GM21381 (cell line): ENCODE measurements around the gene GNB4.
A peak's percentile ranks its signal among the peaks of the same experiment; 100 is the strongest.

Source experiments
- ATAC-seq: cut with Tn5 transposase; IDR thresholded peaks from one replicate; pipeline ENCODE4 v1.9.1; 2021; ENCODE audit warnings: mild to moderate bottlenecking, moderate library complexity; ENCODE audit not compliant: unreplicated experiment

Gene GNB4

DNA sequence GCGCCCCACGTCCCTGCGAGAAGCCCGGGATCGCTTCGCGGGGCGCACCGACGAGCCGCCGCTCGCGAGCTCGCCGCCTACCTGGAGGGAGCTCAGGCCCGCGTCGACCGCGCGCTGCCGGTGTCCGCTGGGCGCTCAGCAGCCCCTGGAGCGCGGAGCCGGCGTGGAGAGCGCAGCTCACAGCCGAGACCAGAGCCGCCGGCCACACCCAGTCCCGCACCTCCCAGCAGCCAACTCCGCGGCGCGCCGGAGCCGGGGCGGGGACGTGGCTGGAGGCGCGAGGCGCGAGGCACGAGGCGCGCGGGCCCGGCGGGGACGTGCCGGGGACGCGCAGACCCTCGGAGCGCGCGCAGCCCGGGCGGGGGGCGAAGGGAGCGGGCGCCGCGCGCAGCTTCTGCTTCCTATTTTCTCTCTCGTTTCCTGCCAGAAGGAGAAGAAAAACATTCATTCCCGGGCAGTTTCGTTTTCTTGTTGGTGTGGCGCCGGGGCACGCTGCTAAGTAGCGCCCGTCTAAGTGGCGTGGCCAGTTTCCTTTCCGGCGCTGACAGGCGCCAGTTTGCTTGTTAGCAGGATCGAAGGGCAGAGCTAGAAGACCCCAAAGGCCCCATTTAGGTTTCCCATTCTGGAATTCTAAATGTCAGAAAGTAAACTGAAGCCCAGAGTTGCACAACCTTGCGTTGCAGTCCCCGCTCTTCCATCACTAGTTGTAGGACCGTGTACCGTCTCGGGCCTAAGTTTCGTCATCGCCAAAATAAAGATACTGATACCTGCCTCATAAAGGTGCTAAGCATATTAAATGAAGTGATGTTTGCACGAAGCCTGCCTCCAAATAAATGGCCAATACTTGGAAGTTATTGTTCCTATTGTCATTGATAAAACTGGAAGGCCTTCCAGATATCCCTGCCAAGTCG, at the start of gene GNB4:
Gene GNB4 (minus strand): TSS at position 206 of the 911 bp plus-strand sequence. CDS start 25,270 bp downstream, outside the sequence.
- peak; percentile 82 for ATAC-seq

- no peak for ATAC-seq
Observed at GRCh38 chr3:179495483-179495882, 44.2 kb upstream of the GNB4 start.

DNA sequence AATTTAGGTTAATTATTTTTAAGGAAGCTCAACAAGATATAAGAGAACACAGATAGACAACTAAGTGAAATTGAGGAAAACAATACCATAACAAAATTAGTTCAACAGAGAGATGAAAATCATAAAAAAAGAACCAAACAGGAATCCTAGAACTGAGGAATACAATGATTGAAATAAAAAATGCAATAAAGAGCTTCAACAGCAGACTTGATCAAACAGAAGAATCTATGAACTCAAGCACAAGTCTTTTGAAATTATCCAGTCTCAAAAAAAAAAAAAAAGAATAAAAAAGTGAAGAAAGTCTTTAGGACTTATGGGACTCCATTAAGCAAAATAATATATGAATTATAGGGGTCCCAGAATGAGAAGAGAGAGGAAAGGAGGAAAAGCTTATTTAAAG, 42.0 kb upstream of the GNB4 start:
- no peak for ATAC-seq

GRCh38 chr3:179488213-179488612, 36.9 kb upstream of the GNB4 start:
- ATAC-seq, result no peak

- ATAC-seq, result no peak
Observed at GRCh38 chr3:179486806-179487205, 35.5 kb upstream of the GNB4 start.

GRCh38 chr3:179482857-179483256, 31.6 kb upstream of the GNB4 start:
- ATAC-seq, result no peak

DNA sequence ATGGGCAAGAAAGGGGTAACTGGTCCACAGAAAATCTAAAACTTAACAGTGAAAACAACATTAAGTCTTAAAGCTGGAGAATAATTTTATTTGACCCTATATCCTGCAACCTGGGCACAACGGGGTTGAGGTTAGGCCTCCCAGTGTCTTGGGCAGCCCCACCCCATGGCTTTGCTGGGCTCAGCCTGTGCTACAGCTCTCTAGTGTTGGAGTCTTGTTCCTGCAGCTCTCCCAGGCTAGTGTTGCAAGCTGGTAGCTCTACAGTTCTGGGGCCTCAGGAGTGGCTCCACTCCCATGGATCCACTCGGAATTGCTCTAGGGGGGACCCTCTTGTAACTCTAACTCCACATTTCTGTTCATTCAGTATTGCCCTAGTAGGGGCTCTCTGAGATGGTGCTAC, 24.9 kb upstream of the GNB4 start:
- ATAC-seq, result no peak

DNA sequence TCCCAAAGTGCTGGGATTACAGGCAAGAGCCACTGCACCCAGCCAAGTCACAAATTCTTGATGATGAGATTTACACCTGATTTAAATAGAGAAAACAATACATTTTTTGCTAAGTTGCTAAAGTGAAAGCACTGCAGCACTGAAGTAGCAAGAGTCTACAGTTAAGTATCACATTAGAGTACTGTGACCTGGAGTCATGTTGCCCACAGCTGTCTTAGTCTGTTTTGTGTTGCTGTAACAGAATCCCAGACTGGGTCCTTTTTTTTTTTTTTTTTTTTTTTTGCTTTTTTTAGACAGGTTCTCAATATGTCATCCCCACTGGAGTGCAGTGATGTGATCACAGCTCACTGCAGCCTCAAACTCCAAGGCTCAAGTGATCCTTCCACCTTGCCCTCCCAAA, 23.2 kb upstream of the GNB4 start:
- no peak for ATAC-seq

DNA sequence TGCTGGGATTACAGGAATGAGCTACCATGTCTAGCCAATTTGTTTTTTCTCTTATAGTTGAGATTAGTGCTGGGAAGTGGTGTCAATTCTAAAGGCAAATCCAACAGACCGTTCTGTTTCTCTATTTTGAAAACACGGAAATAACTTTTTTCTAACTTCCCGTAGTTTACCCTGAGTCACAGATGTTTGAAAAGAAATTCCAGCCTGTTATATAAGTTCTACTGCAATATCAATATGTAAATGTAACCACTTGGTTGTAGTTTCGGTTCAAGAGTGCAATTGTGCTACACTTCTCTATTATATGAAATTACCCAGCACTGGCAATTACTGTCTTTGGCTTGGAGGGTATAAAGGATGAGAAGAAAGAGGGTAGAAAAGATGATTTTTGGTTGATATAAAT, 22.3 kb upstream of the GNB4 start:
- no peak for ATAC-seq

GRCh38 chr3:179464323-179465092, 13.2 kb upstream of the GNB4 start:
- no peak for ATAC-seq

- no peak for ATAC-seq
Observed at GRCh38 chr3:179463319-179463718, 12.0 kb upstream of the GNB4 start.

DNA sequence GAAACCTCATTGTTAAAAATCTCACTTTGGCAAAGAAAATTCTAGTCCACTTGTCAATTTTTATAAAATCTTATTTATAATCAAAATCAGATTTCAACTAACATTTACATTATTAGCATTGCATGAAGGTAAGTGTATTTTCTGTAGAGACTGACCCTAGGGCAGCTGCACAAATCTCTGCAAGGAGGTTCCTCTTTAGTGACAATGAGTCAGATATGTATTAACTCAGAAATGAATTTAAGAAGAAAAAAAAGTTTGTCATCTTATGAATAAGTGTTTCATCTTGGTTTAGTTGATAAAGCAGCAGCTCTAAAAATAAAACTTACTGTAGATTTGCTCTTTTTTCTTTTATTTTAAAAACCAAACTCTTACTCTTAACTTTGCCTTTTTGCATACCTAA, 9.0 kb upstream of the GNB4 start:
- no peak for ATAC-seq

DNA sequence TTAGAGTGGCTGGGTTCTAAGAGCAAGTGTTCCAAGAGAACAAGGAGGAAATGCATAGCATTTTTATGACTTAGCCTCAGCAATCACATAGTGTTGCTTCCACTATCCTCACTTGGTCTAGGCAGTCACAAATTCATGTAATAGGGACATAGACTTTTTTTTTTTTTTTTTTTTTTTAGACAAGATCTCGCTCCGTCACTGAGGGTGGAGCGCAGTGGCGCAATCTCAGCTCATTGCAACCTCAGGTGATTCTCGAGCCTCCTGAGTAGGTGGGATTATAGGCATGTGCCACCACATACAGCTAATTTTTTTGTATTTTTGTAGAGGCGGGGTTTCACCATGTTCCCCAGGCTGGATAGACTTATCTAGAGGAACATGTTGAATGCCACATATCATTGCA, 4.7 kb upstream of the GNB4 start:
- ATAC-seq, result no peak

- no peak for ATAC-seq
Observed at GRCh38 chr3:179454887-179455286, 3.6 kb upstream of the GNB4 start.

DNA sequence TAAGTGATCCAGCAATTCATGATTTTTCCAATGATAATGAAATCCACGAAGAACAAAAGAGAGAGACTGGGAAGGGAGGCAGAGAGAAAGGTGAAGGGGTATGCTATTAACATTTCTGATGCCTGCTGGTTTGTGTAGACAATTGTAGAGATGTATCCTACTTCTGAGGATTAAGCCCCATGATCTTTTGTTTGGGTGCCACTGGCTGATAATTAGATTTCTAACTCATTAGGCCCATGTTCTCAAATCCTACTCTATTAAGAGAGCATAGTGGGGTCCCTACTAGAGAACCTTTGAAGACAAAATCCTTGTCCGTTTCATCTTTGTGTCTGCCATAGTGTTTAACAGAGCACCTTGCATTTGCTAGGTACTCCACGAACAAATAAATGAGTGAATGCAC, 2.7 kb upstream of the GNB4 start:
- ATAC-seq, result no peak

DNA sequence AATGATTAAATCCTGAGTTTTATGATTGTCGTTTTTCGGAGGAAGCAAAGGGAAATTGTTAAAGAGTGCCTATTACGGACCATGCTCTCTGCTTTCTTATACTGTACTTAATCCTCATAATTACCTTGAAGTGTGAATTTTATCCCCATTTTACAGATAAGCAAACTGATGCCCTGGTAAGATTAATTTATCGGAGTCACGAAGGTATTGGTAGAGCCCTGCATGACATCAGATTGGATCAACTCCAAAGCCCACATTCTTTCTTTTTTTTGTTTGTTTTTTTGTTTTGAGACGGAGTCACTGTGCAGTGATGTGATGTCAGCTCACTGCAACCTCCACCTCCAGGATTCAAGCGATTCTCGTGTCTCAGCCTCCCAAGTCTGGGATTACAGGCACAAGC, 1.6 kb upstream of the GNB4 start:
- ATAC-seq, result no peak

DNA sequence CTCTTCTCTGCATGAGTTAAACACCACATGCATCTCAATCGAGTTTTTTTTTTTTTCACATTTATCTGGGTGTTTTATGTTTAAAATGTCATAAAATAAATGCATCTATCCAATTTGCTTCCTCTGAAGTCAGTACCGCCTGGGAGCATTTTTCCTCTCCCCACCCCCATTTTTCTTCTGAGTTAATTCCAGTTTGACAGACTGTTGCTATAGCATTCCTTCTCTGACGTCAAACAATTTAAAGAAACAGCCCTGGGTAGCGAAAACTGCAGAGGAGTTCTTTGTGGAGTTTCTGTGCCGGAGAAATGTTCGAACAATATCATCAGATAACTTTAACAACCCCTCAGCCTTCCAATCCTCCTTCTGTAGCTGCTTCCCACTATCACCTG, 900 bp upstream of the GNB4 start:
- no peak for ATAC-seq

- peak; percentile 51 for ATAC-seq
Observed at GRCh38 chr3:179450901-179451264, 387 bp downstream of the GNB4 start.

DNA sequence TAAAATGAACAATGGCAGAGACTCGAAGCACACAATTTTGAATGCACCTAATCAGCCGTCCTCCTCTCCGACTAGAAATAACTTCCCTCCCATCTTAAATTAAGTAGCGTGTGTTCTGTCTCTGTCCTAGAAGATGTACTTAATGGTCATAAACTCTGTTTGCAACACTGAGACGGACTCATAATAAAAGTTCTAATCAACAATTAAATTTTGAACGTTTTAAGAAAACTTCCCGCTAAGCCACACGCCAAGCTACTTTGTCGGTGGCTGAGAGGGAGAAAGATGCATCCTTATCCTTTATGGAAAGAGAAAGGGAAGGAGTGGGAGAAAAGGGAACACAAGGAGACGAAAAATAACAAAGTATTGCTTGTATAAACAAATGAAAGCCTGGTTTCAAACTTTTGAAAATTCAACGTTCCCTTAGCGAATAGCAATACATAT, 989 bp downstream of the GNB4 start:
- no peak for ATAC-seq

DNA sequence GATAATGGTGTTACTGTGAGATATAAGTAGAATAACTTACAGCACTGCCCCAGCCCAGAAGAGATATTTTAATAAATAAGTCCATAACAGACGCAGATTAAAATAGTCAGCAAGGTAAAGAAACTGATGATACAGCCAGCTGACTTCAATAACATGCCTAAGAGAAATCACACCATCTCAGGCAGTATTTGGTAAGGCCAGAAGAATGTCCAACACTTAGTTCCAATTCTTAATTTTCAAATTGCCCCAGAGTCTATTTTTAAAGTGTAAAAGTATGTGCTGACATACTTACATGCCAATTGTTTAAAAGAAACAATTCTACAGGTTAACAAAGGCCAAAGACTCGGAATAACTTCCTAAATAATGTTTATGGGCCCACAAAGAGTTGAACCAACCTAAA, 1.6 kb downstream of the GNB4 start:
- no peak for ATAC-seq

- no peak for ATAC-seq
Observed at GRCh38 chr3:179447251-179447650, 4.0 kb downstream of the GNB4 start.

GRCh38 chr3:179446501-179446900, 4.8 kb downstream of the GNB4 start:
- no peak for ATAC-seq
